Stimulated activated CD4-positive, alpha-beta T cell treated with anti-CD3 and anti-CD28 coated beads, Interleukin-1b, Interleukin-23, amount 100 ng/mL, for 48 hours (primary cell): Measurements from ENCODE around the gene ATP2C2.

Source experiments
- DNase-seq: peaks from one replicate; pipeline ENCODE4 v3.0.0-alpha.2; 2020

ATP2C2 gene

GRCh38 chr16:84499638-84500037, 131.3 kb downstream of the ATP2C2 start:
- no peak for DNase-seq

- DNase-seq: no peak
These were observed 132.2 kb downstream of the ATP2C2 start for GRCh38 chr16:84500531-84500930.

- DNase-seq: no peak
These were observed 132.9 kb downstream of the ATP2C2 start for GRCh38 chr16:84501077-84501735.

GRCh38 chr16:84502075-84502474, 133.7 kb downstream of the ATP2C2 start:
- no peak for DNase-seq

- no peak for DNase-seq
These were observed 134.2 kb downstream of the ATP2C2 start for GRCh38 chr16:84502581-84502980.

- no peak for DNase-seq
These were observed 135.5 kb downstream of the ATP2C2 start for GRCh38 chr16:84503751-84504395.

GRCh38 chr16:84504420-84505248, 136.3 kb downstream of the ATP2C2 start, which contains the start of gene MEAK7:
MEAK7 (minus strand) TSS chr16:84504659; CDS start chr16:84498086, 6,573 bp downstream.
- peak; percentile 98 for DNase-seq

GRCh38 chr16:84505249-84506187, 137.2 kb downstream of the ATP2C2 start:
- no peak for DNase-seq

GRCh38 chr16:84507011-84507982, 139.0 kb downstream of the ATP2C2 start:
- DNase-seq: peak; percentile 56

- DNase-seq: no peak
These were observed 140.2 kb downstream of the ATP2C2 start for GRCh38 chr16:84508502-84508901.

- DNase-seq: no peak
These were observed 141.0 kb downstream of the ATP2C2 start for GRCh38 chr16:84509032-84509950.

GRCh38 chr16:84511180-84511800, 143.0 kb downstream of the ATP2C2 start:
- peak; percentile 79 for DNase-seq

GRCh38 chr16:84511831-84512230, 143.5 kb downstream of the ATP2C2 start:
- no peak for DNase-seq

GRCh38 chr16:84513123-84513522, 144.8 kb downstream of the ATP2C2 start:
- DNase-seq: no peak

GRCh38 chr16:84513666-84514065, 145.3 kb downstream of the ATP2C2 start:
- no peak for DNase-seq
